NCI-H1417 (cell line): ENCODE data around the gene LCA5L.

ENCODE experiments used
- DNase-seq, 3 experiments: peaks; one replicate each; lab custom pipeline; 2025; lab: John Stamatoyannopoulos, UW

The LCA5L gene

DNA sequence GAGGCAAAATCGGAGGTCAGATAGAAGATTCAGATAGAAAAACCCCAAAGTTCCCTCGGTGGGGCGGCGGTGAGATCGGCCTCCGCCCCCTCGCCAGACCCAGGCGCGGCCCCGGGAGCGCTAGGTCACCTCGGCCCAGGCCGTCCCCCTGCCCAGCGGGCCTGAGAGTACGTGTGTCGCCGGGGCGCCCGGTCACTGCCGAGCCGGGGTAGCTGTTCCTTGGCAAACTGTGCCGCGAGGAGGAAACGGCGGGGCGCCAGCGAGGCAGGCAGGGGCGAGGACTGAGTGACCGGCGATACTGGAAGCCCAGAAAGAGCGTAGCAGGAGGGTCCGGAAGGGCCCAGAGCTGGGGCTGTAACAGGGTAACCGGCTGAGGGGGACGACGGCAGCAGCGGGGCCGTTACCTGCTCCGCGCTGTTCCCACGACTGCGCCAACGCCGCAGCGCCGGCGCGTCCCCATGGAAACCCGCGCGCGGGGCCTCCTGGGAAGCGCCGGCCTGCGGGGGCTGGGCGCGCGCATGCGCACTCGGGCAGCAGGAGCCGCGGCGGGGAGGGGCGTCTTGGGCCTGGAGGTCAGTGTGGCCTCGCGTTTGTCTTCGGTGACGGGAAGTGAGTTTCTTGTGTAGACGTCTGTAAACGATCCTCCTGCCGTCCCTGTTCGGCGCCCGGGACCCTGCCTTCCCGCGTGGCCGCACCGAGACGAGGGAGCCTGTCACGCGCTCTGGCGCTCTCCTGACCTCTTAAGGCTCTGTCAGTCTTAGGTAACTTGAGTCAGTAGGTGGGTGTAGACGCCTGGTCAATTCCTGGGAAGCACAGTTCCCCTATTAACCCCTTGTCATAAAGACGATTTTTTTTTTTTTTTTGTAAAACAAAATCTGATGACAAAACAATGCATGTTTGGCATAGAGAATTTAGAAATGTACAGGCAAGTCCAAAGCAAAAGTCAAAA lies at the start of gene LCA5L:
Gene LCA5L, minus strand, starts transcription at position 458 of the 949 bp plus-strand sequence. CDS start 17,285 bp downstream, outside the sequence.
- peak; percentile 97 for DNase-seq

GRCh38 chr21:39489380-39489924 lies 43.9 kb upstream of the LCA5L start:
- DNase-seq = peak in 1 of 3 experiments; percentile 50

DNA sequence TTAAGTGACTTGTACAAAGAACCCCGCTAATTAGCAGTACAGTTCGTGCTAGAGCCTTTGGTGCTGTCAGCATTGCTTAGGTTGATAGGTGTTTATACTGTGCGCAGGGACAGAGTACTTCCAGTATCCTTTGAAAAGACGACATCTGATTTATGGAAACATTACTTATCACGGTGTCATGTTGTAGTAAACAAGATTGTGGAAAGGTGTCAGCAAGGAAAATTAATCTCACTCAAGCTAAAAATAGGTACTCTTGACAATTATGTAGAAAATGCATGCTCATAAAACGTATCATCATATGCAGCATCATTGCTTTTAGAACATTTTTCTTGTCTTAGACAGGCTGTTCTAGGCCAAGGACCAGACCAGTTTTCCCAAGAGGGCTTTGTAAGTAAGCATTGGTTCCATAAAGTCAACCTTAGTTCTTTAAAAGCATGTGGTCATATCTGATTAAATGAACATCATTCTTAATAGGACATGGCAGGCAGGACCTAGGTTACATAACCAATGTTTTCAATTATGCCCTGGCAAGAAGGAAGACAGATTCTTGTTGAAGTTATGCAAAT lies 39.2 kb upstream of the LCA5L start:
- peak in 2 of 3 experiments; percentile 48 to 73 for DNase-seq

DNA sequence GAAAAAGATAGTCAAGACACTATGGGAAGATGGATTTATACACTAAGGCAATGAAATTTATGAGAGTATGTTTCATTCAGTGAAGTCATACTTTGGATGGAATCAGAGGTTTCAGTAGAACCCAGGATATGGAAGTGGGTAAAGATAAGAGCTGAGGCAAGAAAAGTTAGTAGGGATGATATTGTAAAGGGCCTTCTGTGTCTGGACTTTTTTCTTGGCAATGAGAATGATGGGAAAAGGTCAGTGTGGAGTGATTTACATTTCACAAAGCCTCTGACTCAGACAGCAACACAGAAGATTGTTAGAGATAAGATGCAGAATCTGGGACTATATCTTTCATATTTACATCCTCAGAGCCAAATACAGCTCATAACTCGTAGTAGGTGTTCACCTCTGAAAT lies 38.3 kb upstream of the LCA5L start:
- no peak for DNase-seq

- DNase-seq = no peak
Measured at GRCh38 chr21:39481886-39482285, 36.3 kb upstream of the LCA5L start.

GRCh38 chr21:39480271-39480670 lies 34.7 kb upstream of the LCA5L start:
- DNase-seq = no peak

DNA sequence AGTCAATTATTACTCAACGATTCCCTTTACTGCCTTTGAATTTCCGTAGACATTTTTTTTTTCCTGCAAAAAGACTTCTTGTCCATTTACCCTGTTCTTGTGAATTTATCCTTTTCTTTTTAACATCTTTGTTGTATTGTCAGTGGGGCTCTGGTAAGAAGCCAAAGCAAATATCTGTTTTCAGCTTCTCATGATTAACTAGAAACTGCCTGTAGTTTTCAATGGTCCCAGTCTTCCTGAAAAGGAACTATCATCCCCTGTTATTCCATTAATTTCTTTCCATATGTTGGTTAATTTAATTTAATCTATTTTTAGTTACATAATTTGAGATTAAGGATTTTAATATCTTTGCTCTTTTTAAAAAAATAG lies 34.2 kb upstream of the LCA5L start:
- DNase-seq = no peak

DNA sequence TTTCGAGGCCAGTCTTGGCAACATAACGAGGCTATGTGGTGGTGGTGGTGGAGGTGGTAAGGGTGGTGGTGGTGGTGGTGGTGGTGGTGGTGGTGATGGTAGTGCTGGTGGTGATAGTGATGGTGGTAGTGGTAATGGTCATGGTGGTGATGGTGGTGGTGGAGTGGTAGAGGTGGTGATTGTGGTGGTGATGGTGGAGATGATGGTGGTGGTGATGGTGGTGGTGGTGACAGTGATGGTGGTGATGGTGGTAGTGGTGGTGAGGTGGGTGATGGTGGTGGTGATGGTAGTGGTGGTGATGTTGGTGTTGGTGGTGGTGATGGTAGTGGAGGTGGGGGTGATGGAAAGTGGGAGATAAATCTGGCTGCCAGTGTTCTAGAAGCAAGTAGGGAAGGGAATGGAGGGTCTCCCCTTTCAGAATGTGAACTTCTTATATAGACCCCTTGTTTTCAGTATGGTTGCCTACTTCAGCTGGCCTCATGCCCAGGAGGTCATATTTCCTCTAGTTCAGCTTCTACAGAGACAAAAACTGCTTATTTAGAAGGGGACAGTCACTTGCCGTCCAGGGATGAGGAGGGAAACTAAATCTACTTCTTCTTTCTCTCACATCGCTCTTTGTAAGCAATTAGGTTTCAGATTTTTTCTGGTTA lies 33.7 kb upstream of the LCA5L start:
- no peak for DNase-seq

DNA sequence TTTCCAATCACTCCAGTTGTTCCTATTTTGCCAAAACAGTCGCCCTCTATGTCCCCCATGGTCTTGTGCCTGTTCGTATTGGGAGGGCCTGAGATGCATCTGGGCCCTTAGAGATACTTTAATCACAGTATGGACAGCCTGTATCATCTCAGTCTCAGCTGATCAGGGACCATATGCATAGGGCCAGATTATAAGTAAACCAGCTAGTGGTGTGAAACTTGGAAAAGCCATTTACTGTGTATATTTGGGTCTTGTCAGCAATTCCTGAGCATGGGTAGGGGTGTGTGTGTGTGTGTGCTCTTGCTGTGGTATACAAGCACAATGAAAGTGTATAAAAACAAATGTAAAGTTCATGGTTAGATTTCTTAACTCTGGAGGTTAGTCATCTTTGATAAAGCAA lies 29.0 kb upstream of the LCA5L start:
- no peak for DNase-seq

- no peak for DNase-seq
Measured at GRCh38 chr21:39472786-39473185, 27.2 kb upstream of the LCA5L start.

DNA sequence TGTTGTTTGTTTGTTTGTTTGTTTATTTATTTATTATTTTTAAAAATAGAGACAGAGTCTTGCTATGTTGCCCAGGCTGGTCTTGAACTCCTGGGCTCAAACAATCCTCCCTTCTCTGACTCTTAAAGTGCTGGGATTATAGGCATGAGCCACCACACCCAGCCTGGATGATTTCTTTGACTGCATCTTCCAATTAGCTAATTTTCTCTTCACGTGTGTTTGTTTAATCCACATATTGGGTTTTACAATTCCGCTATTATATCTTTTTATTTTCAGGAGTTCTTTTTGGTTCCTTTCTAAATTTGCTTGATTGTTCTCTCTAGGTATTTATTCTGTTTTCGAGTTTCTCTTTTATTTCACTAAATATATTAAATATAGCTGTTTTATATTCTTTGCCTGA lies 26.0 kb upstream of the LCA5L start:
- DNase-seq = no peak

DNA sequence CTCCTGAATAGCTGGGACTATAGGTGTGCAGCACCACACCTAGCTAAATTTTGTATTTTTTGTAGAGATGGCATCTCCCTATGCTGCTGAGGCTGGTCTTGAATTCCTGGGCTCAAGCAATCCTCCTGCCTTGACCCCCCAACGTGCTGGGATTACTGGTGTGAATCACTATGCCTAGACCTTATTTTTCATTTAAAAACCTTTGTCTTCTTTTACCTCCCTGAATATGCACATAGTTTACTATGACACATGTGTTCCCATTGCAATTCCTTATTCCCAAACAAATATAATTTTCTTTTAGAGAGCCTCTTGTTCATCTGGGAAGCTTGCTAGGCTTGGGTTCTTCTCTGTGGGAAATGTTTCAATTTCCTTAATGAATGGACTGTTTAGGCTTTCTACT lies 23.0 kb upstream of the LCA5L start:
- no peak for DNase-seq

DNA sequence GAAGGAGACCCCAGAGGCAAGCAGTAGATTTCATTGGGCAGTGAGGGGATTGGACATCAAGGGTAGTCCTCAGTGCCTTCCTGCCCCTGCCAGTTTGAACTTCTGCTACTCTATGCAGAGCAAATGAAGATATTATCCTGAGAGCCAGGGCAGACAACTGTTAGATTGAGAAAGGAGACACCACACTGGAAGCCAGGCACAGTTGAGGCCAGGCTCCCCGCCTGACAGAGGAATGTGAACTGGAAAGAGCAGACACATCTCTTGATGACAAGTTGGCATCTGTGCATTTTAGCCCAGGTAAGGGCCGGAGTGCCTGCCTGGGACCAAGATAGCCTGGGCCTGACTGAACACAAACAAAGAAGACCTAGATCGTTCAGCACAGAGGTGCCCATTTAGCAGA lies 22.2 kb upstream of the LCA5L start:
- no peak for DNase-seq

GRCh38 chr21:39466584-39466983 lies 21.0 kb upstream of the LCA5L start:
- DNase-seq = no peak

- no peak for DNase-seq
Measured at GRCh38 chr21:39463308-39463707, 17.7 kb upstream of the LCA5L start.

DNA sequence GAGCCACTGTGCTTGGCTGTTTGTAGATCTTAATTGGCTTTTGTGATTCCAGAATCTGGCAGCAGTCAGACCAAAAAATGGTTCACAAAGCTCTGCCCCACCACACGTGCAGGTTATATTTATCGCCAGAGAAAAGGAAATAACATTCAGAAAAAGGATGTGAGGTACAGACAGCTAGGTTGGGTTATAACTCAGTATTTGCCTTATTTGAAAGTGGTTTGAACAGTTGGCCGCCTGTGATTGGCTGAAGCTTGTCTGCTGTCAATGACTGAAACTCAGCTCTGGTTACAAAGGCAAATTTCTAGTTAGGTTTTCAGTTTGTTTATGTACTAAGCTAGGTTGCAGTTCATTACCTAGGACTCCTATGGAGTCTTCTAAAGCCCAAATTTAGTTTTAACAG lies 15.8 kb upstream of the LCA5L start:
- no peak for DNase-seq

DNA sequence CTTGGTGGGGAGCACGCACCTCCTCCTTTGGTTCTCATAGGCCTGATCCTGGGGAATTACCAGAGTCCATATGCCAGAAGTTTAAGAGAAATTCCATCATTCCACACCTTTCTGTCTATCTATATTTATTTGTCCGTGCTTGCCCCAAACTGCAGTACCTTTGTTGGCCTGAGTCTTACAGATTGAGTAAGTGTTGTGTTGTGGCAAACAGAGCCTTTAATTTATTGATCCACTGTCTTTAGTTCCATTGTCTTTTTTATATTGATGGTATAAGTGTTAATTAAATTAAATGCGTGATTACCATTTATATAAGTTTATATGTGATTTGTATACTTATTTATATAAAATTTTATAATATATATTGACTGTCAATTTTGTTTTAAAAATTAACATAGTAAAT lies 11.1 kb upstream of the LCA5L start:
- DNase-seq = no peak

GRCh38 chr21:39454949-39455668 lies 9.5 kb upstream of the LCA5L start:
- DNase-seq = no peak

GRCh38 chr21:39453571-39454179 lies 8.1 kb upstream of the LCA5L start:
- DNase-seq = no peak

DNA sequence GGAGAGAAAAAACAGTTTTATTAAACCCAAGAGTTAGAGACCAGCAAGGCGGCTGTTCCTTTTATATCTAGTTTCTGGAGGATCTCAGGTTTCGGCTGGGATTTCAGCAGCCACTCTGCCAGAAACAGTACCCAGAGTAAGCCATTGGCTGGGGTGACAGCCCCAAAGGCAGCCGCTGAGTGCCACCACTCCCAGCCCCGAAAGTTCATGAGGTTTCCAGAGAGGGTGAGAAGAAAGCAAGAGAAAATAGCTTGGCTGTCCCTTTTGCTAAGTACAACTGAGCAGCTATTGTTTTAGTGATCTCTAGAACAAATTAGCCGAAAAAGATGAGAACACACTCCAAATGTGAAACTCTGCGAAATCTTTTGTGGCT lies 7.4 kb upstream of the LCA5L start:
- DNase-seq = no peak

DNA sequence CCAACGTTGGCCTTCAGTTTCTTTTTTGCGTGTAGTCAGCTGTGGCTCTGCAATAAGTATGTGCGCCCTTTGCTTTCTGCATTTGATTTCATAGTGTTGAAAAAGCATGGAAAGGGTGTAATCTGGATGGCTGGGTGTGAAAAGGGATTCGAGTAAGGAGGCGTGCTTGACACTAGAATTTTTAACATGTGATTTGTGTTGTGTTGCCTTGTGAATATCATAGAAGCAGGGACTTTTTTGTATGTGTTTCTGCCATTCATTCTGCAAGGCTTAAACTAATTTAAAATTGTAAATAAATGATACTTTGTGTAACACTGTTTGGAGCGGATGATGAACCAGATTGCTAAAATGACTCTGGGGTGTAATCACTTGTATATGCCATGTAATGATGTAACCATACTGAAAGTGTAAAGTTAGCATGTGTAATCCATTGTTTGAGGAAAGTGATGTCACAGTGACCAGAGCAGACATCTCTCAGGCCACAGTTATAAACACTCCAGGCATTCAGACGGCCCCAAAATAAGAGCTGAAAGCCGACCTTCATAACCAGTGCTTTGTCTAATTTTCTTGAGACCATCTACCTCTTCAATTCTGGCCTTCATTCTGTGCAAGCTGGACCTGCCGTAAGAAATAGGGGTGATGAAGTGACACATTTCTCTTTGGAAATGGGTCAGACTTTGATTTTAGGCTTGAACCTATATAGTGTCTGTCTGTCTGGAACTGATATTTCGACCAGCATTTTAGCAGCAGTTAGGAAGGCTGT lies 6.8 kb upstream of the LCA5L start:
- DNase-seq = no peak
